ENCODE measurements around the gene FPGS. TPM values are rescaled to one million over a fixed set of nuclear protein-coding genes. Genes with fewer than 3 reads are reported as not detected.

Gene FPGS
- total RNA-seq, 2 donors from 2014 or later = 58.4 to 80.4 TPM

- H3K36me3 ChIP-seq (replicated peaks in 1 of 2; ENCODE audit: insufficient read depth in 1 of 2, low read depth in 2 of 2) = no peaks in the 10 kb centered on the region
- no peak for ATAC-seq
Observed at GRCh38 chr9:127781806-127782205, 20.9 kb upstream of the FPGS start.

GRCh38 chr9:127783111-127784008 is 19.3 kb upstream of the FPGS start:
- H3K4me3 ChIP-seq = no peak overlapping the region
- no peaks in the 10 kb centered on the region for H3K9me3 ChIP-seq
- ATAC-seq (no peak), DNase-seq (peak in 1 of 4 donors; percentile 69)
- WGBS, 2 donors = 69 to 86% methylated on average over 14 to 20 of the region's 20 CpGs
- TF ChIP-seq POLR2A (IDR thresholded peaks at IDR 0.05) (no peak), CTCF (IDR thresholded peaks at IDR 0.05) (no peak)
- intact Hi-C loops (cut with DNase I) = loop anchor here (5.0 kb wide), 1 partner anchor 51 kb away; no protein-coding TSS in a partner anchor
- H3K27ac ChIP-seq = peak overlapping the region in 2 of 4 donors; percentile 37 to 61
- H3K36me3 ChIP-seq (replicated peaks in 1 of 2; ENCODE audit: insufficient read depth in 1 of 2, low read depth in 2 of 2) = peaks cover 6 to 10% of the 10 kb centered on the region in 2 donors
- H3K4me1 ChIP-seq = peaks cover 27% of the 10 kb centered on the region
- H3K27me3 ChIP-seq = no peaks in the 10 kb centered on the region

More at GRCh38 chr9:127781806-127782205, 20.9 kb upstream of the FPGS start:
- Histone ChIP-seq H3K4me3 (no peak overlapping the region), H3K9me3 (no peaks in the 10 kb centered on the region), H3K27ac (no peak overlapping the region), H3K4me1 (peaks cover 11% of the 10 kb centered on the region), H3K27me3 (no peaks in the 10 kb centered on the region)
- WGBS, 2 donors = 86 to 97% methylated on average over 4 of the region's 4 CpGs
- DNase-seq = no peak
- no peak for TF ChIP-seq CTCF (IDR thresholded peaks at IDR 0.05)
- no peak for TF ChIP-seq POLR2A (IDR thresholded peaks at IDR 0.05)
- intact Hi-C loops (cut with DNase I) = loop anchor here (5.0 kb wide), 1 partner anchor 50 kb away; no protein-coding TSS in a partner anchor

- ATAC-seq = peak; percentile 78
- 0% methylated on average over 11 to 103 of the region's 123 CpGs for WGBS, 2 donors
- H3K27ac ChIP-seq = peak overlapping the region; percentile 89 to 97 (median 95)
- H3K27me3 ChIP-seq = no peaks in the 10 kb centered on the region
- no peak for TF ChIP-seq POLR2A (IDR thresholded peaks at IDR 0.05)
- TF ChIP-seq CTCF (IDR thresholded peaks at IDR 0.05) = peak; percentile 84 to 97 (median 89)
- peaks cover 46% of the 10 kb centered on the region for H3K4me1 ChIP-seq
- peak; percentile 84 to 90 (median 86) for DNase-seq
- H3K36me3 ChIP-seq (replicated peaks in 1 of 2; ENCODE audit: insufficient read depth in 1 of 2, low read depth in 2 of 2) = peaks cover 15 to 18% of the 10 kb centered on the region in 2 donors
- H3K9me3 ChIP-seq = no peaks in the 10 kb centered on the region
- intact Hi-C loops (cut with DNase I) = no loop called here
- peak overlapping the region; percentile 50 to 58 for H3K4me3 ChIP-seq
Observed at GRCh38 chr9:127785023-127785932, 17.4 kb upstream of the FPGS start.

- Histone ChIP-seq H3K27ac (peak within 1 kb of the TSS; percentile 89 to 97 (median 95)), H3K27me3 (no peaks in the 10 kb centered on the region), H3K9me3 (no peaks in the 10 kb centered on the region), H3K36me3 (replicated peaks in 1 of 2; ENCODE audit: insufficient read depth in 1 of 2, low read depth in 2 of 2) (peaks cover 15 to 19% of the 10 kb centered on the region in 2 donors), H3K4me3 (peak within 1 kb of the TSS; percentile 77 to 84), H3K4me1 (peaks cover 54% of the 10 kb centered on the region)
- DNase-seq (peak; percentile 92 to 93 (median 93)), ATAC-seq (peak; percentile 81)
- 0% methylated on average over 15 to 69 of the region's 75 CpGs for WGBS, 2 donors
- intact Hi-C loops (cut with DNase I) = no loop called here
- TF ChIP-seq POLR2A (IDR thresholded peaks at IDR 0.05) (peak; percentile 71 to 88 (median 76)), CTCF (IDR thresholded peaks at IDR 0.05) (no peak)
Observed at GRCh38 chr9:127785933-127786772, 16.5 kb upstream of the FPGS start, which contains the start of gene CDK9. TSS of gene CDK9 (plus strand) at chr9:127786034. CDS start at chr9:127786149, 115 bp downstream.

Data from body of pancreas (tissue), 4 donors.